ENCODE data around the gene CDX1. TPM values are rescaled to one million over a fixed set of nuclear protein-coding genes. Genes with fewer than 3 reads are reported as not detected.

CDX1 gene
- total and polyA plus RNA-seq, 4 experiments from 2014 or later: not detected

- ChIA-PET CTCF (ENCODE audit: partially characterized antibody) (no interaction called here), POLR2A (ENCODE audit: partially characterized antibody) (no interaction called here)
- Histone ChIP-seq H3K4me1 (ENCODE audit: insufficient read depth, low read length) (no peaks in the 10 kb centered on the region), H3K4me3 (ENCODE audit: low read length in 2 of 2) (no peak overlapping the region), H3K9me3 (ENCODE audit: control insufficient read depth in 1 of 2, low read length in 2 of 2) (no peaks in the 10 kb centered on the region), H3K36me3 (ENCODE audit: insufficient read depth, low read length) (no peaks in the 10 kb centered on the region), H3K27ac (ENCODE audit: low read depth, low read length) (no peak overlapping the region), H3K27me3 (ENCODE audit: insufficient read depth, low read length) (no peaks in the 10 kb centered on the region)
- Mint-ChIP-seq H3K27ac (no peak overlapping the region), H3K36me3 (no peaks in the 10 kb centered on the region), H3K27me3 (peaks cover 0 to 4% of the 10 kb centered on the region in 2 donors), H3K4me3 (no peak overlapping the region), H3K9me3 (peaks cover 0 to 1% (median 0%) of the 10 kb centered on the region in 8 donors), H3K4me1 (peaks cover 0 to 2% (median 0%) of the 10 kb centered on the region in 4 donors)
- no peak for DNase-seq
- intact Hi-C loops (cut with micrococcal nuclease): no loop called here
These were observed 18.3 kb upstream of the CDX1 start for GRCh38 chr5:150148117-150148927.

- ChIA-PET POLR2A (ENCODE audit: partially characterized antibody) (no interaction called here), CTCF (ENCODE audit: partially characterized antibody) (no interaction called here)
- Histone ChIP-seq H3K4me3 (ENCODE audit: low read length in 2 of 2) (no peak overlapping the region), H3K27ac (ENCODE audit: low read depth, low read length) (no peak overlapping the region), H3K4me1 (ENCODE audit: insufficient read depth, low read length) (no peaks in the 10 kb centered on the region), H3K27me3 (ENCODE audit: insufficient read depth, low read length) (no peaks in the 10 kb centered on the region), H3K9me3 (ENCODE audit: control insufficient read depth in 1 of 2, low read length in 2 of 2) (no peaks in the 10 kb centered on the region), H3K36me3 (ENCODE audit: insufficient read depth, low read length) (no peaks in the 10 kb centered on the region)
- Mint-ChIP-seq H3K27ac (no peak overlapping the region), H3K9me3 (peaks cover 0 to 1% (median 0%) of the 10 kb centered on the region in 8 donors), H3K4me3 (no peak overlapping the region), H3K36me3 (no peaks in the 10 kb centered on the region), H3K27me3 (peaks cover 2 to 13% of the 10 kb centered on the region in 2 donors), H3K4me1 (peaks cover 0 to 2% (median 0%) of the 10 kb centered on the region in 4 donors)
- intact Hi-C loops (cut with micrococcal nuclease): no loop called here
- DNase-seq: no peak
These were observed 17.0 kb upstream of the CDX1 start for GRCh38 chr5:150149618-150150017.

GRCh38 chr5:150152636-150153462, 13.7 kb upstream of the CDX1 start:
- H3K36me3 Mint-ChIP-seq: no peaks in the 10 kb centered on the region
- H3K36me3 ChIP-seq (ENCODE audit: insufficient read depth, low read length): no peaks in the 10 kb centered on the region
- no peak overlapping the region for H3K4me3 Mint-ChIP-seq
- H3K27ac Mint-ChIP-seq: no peak overlapping the region
- ChIA-PET POLR2A (ENCODE audit: partially characterized antibody) (no interaction called here), CTCF (ENCODE audit: partially characterized antibody) (interaction anchor here (1.3 kb wide), 1 partner anchor 9 kb away, joined by 3 read pairs; no protein-coding TSS in a partner anchor)
- H3K27ac ChIP-seq (ENCODE audit: low read depth, low read length): no peak overlapping the region
- no peak overlapping the region for H3K4me3 ChIP-seq (ENCODE audit: low read length in 2 of 2)
- H3K4me1 Mint-ChIP-seq: peaks cover 4 to 10% (median 7%) of the 10 kb centered on the region in 4 donors
- no peaks in the 10 kb centered on the region for H3K9me3 ChIP-seq (ENCODE audit: control insufficient read depth in 1 of 2, low read length in 2 of 2)
- peaks cover 0 to 1% (median 0%) of the 10 kb centered on the region in 8 donors for H3K9me3 Mint-ChIP-seq
- no peaks in the 10 kb centered on the region for H3K27me3 ChIP-seq (ENCODE audit: insufficient read depth, low read length)
- H3K4me1 ChIP-seq (ENCODE audit: insufficient read depth, low read length): peaks cover 7% of the 10 kb centered on the region
- peaks cover 16 to 30% of the 10 kb centered on the region in 2 donors for H3K27me3 Mint-ChIP-seq
- intact Hi-C loops (cut with micrococcal nuclease): no loop called here
- no peak for DNase-seq

GRCh38 chr5:150153483-150153882, 13.1 kb upstream of the CDX1 start:
- Histone ChIP-seq H3K36me3 (ENCODE audit: insufficient read depth, low read length) (no peaks in the 10 kb centered on the region), H3K4me1 (ENCODE audit: insufficient read depth, low read length) (peaks cover 7% of the 10 kb centered on the region), H3K9me3 (ENCODE audit: control insufficient read depth in 1 of 2, low read length in 2 of 2) (no peaks in the 10 kb centered on the region), H3K27ac (ENCODE audit: low read depth, low read length) (no peak overlapping the region), H3K27me3 (ENCODE audit: insufficient read depth, low read length) (no peaks in the 10 kb centered on the region), H3K4me3 (ENCODE audit: low read length in 2 of 2) (no peak overlapping the region)
- H3K27me3 Mint-ChIP-seq: peaks cover 16 to 31% of the 10 kb centered on the region in 2 donors
- DNase-seq: no peak
- intact Hi-C loops (cut with micrococcal nuclease): no loop called here
- H3K9me3 Mint-ChIP-seq: peaks cover 0 to 1% (median 0%) of the 10 kb centered on the region in 8 donors
- peaks cover 4 to 10% (median 7%) of the 10 kb centered on the region in 4 donors for H3K4me1 Mint-ChIP-seq
- H3K4me3 Mint-ChIP-seq: no peak overlapping the region
- CTCF ChIA-PET (ENCODE audit: partially characterized antibody): interaction anchor here (1.3 kb wide), 1 partner anchor 9 kb away, joined by 3 read pairs; no protein-coding TSS in a partner anchor
- no peak overlapping the region for H3K27ac Mint-ChIP-seq
- no peaks in the 10 kb centered on the region for H3K36me3 Mint-ChIP-seq
- POLR2A ChIA-PET (ENCODE audit: partially characterized antibody): no interaction called here

GRCh38 chr5:150153957-150154617, 12.5 kb upstream of the CDX1 start:
- DNase-seq: no peak
- peak overlapping the region in 3 of 8 donors; percentile 4 to 48 (median 18) for H3K4me3 Mint-ChIP-seq
- no peaks in the 10 kb centered on the region for H3K9me3 ChIP-seq (ENCODE audit: control insufficient read depth in 1 of 2, low read length in 2 of 2)
- ChIA-PET POLR2A (ENCODE audit: partially characterized antibody) (no interaction called here), CTCF (ENCODE audit: partially characterized antibody) (interaction anchor here (1.3 kb wide), 1 partner anchor 8 kb away, joined by 3 read pairs; no protein-coding TSS in a partner anchor)
- no peaks in the 10 kb centered on the region for H3K9me3 Mint-ChIP-seq
- H3K27me3 ChIP-seq (ENCODE audit: insufficient read depth, low read length): no peaks in the 10 kb centered on the region
- no peak overlapping the region for H3K4me3 ChIP-seq (ENCODE audit: low read length in 2 of 2)
- no peaks in the 10 kb centered on the region for H3K36me3 ChIP-seq (ENCODE audit: insufficient read depth, low read length)
- H3K4me1 ChIP-seq (ENCODE audit: insufficient read depth, low read length): peaks cover 7% of the 10 kb centered on the region
- peaks cover 4 to 10% (median 7%) of the 10 kb centered on the region in 4 donors for H3K4me1 Mint-ChIP-seq
- no peak overlapping the region for H3K27ac ChIP-seq (ENCODE audit: low read depth, low read length)
- intact Hi-C loops (cut with micrococcal nuclease): no loop called here
- no peaks in the 10 kb centered on the region for H3K36me3 Mint-ChIP-seq
- no peak overlapping the region for H3K27ac Mint-ChIP-seq
- H3K27me3 Mint-ChIP-seq: peaks cover 16 to 27% of the 10 kb centered on the region in 2 donors

- H3K27ac Mint-ChIP-seq: no peak overlapping the region
- H3K4me1 Mint-ChIP-seq: peaks cover 4 to 10% (median 7%) of the 10 kb centered on the region in 4 donors
- peaks cover 16 to 27% of the 10 kb centered on the region in 2 donors for H3K27me3 Mint-ChIP-seq
- no peak for DNase-seq
- Histone ChIP-seq H3K27ac (ENCODE audit: low read depth, low read length) (no peak overlapping the region), H3K36me3 (ENCODE audit: insufficient read depth, low read length) (no peaks in the 10 kb centered on the region), H3K9me3 (ENCODE audit: control insufficient read depth in 1 of 2, low read length in 2 of 2) (no peaks in the 10 kb centered on the region), H3K4me3 (ENCODE audit: low read length in 2 of 2) (no peak overlapping the region), H3K27me3 (ENCODE audit: insufficient read depth, low read length) (no peaks in the 10 kb centered on the region), H3K4me1 (ENCODE audit: insufficient read depth, low read length) (peaks cover 7% of the 10 kb centered on the region)
- ChIA-PET CTCF (ENCODE audit: partially characterized antibody) (interaction anchor here (1.3 kb wide), 1 partner anchor 8 kb away, joined by 3 read pairs; no protein-coding TSS in a partner anchor), POLR2A (ENCODE audit: partially characterized antibody) (no interaction called here)
- no peaks in the 10 kb centered on the region for H3K9me3 Mint-ChIP-seq
- intact Hi-C loops (cut with micrococcal nuclease): no loop called here
- H3K4me3 Mint-ChIP-seq: peak overlapping the region in 3 of 8 donors; percentile 44 to 52 (median 48)
- no peaks in the 10 kb centered on the region for H3K36me3 Mint-ChIP-seq
These were observed 11.9 kb upstream of the CDX1 start for GRCh38 chr5:150154618-150155128.
